Measurements from ENCODE around the gene AK3.

GRCh38 chr9:4760122-4760521, 19.1 kb upstream of the AK3 start:
- no peak for TF ChIP-seq POLR2A (IDR thresholded peaks at IDR 0.05; ENCODE audit: low read depth, low read length)
- no peak for TF ChIP-seq CTCF (IDR thresholded peaks at IDR 0.05; ENCODE audit: extremely low read depth in 1 of 2, insufficient read depth in 1 of 2, low read depth in 1 of 2, low read length in 2 of 2)
- no peak for TF ChIP-seq EZH2 (IDR thresholded peaks at IDR 0.05; ENCODE audit: borderline replicate concordance, low read depth, low read length, severe bottlenecking)
- TF ChIP-seq MYC (IDR thresholded peaks at IDR 0.05; ENCODE audit: low read depth, low read length): no peak
- no peak for TF ChIP-seq POLR2AphosphoS5 (IDR thresholded peaks at IDR 0.05; ENCODE audit: insufficient read depth, low read depth, low read length)
